Breast epithelium (tissue), 3 donors: ENCODE results near the gene XPC.

Experiments
- POLR2AphosphoS5 ChIP-seq, 3 donors: sonication (generic); formaldehyde crosslinking; IDR thresholded peaks; one replicate each; pipeline ENCODE4 v1.6.1; 2017; ENCODE audit warnings: antibody characterized with exemption in 3 of 3
- TF ChIP-seq, protein P1 (sequence below), 3 donors: fragments of 450-650 bp; IDR thresholded peaks; one replicate each; pipeline ENCODE4 v1.5.1; 2016 to 2017; ENCODE audit warnings: antibody characterized with exemption in 3 of 3, mild to moderate bottlenecking in 3 of 3, moderate library complexity in 3 of 3

- TF ChIP-seq POLR2AphosphoS5 (IDR thresholded peaks at IDR 0.05): no peak
- TF ChIP-seq, protein P1, sequence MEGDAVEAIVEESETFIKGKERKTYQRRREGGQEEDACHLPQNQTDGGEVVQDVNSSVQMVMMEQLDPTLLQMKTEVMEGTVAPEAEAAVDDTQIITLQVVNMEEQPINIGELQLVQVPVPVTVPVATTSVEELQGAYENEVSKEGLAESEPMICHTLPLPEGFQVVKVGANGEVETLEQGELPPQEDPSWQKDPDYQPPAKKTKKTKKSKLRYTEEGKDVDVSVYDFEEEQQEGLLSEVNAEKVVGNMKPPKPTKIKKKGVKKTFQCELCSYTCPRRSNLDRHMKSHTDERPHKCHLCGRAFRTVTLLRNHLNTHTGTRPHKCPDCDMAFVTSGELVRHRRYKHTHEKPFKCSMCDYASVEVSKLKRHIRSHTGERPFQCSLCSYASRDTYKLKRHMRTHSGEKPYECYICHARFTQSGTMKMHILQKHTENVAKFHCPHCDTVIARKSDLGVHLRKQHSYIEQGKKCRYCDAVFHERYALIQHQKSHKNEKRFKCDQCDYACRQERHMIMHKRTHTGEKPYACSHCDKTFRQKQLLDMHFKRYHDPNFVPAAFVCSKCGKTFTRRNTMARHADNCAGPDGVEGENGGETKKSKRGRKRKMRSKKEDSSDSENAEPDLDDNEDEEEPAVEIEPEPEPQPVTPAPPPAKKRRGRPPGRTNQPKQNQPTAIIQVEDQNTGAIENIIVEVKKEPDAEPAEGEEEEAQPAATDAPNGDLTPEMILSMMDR (IDR thresholded peaks at IDR 0.05): no peak
Measured at GRCh38 chr3:14134291-14134690, 44.1 kb downstream of the XPC start.
